ENCODE measurements around the gene PEPD. TPM values are rescaled to one million over a fixed set of nuclear protein-coding genes. Genes with fewer than 3 reads are reported as not detected.

PEPD gene
- total RNA-seq, 1 donor from 2014 or later, result 84.7 TPM

- Mint-ChIP-seq H3K4me1 (ENCODE audit: unreplicated experiment) (peaks cover 3% of the 10 kb centered on the region), H3K27me3 (no peaks in the 10 kb centered on the region), H3K4me3 (no peak overlapping the region), H3K27ac (no peak overlapping the region), H3K9me3 (no peaks in the 10 kb centered on the region), H3K36me3 (no peaks in the 10 kb centered on the region)
- TF ChIP-seq CTCF (conservative IDR thresholded peaks at IDR 0.05), result no peak
- DNase-seq (ENCODE audit: extremely low spot score, unreplicated experiment), result no peak
These were observed 116.4 kb downstream of the PEPD start for GRCh38 chr19:33405254-33405552.

- Mint-ChIP-seq H3K9me3 (no peaks in the 10 kb centered on the region), H3K36me3 (no peaks in the 10 kb centered on the region), H3K27ac (no peak overlapping the region), H3K4me3 (no peak overlapping the region), H3K4me1 (ENCODE audit: unreplicated experiment) (peaks cover 3% of the 10 kb centered on the region), H3K27me3 (no peaks in the 10 kb centered on the region)
- TF ChIP-seq CTCF (conservative IDR thresholded peaks at IDR 0.05), result no peak
- no peak for DNase-seq (ENCODE audit: extremely low spot score, unreplicated experiment)
These were observed 116.9 kb downstream of the PEPD start for GRCh38 chr19:33404506-33405253.

- H3K36me3 Mint-ChIP-seq, result no peaks in the 10 kb centered on the region
- no peaks in the 10 kb centered on the region for H3K27me3 Mint-ChIP-seq
- TF ChIP-seq CTCF (conservative IDR thresholded peaks at IDR 0.05), result no peak
- DNase-seq (ENCODE audit: extremely low spot score, unreplicated experiment), result no peak
- H3K27ac Mint-ChIP-seq, result peak overlapping the region; percentile 50
- H3K4me3 Mint-ChIP-seq, result no peak overlapping the region
- peaks cover 3% of the 10 kb centered on the region for H3K4me1 Mint-ChIP-seq (ENCODE audit: unreplicated experiment)
- H3K9me3 Mint-ChIP-seq, result no peaks in the 10 kb centered on the region
These were observed 117.7 kb downstream of the PEPD start for GRCh38 chr19:33403973-33404304.

- Mint-ChIP-seq H3K27me3 (no peaks in the 10 kb centered on the region), H3K27ac (peak overlapping the region; percentile 50), H3K4me3 (no peak overlapping the region), H3K36me3 (no peaks in the 10 kb centered on the region), H3K9me3 (no peaks in the 10 kb centered on the region), H3K4me1 (ENCODE audit: unreplicated experiment) (peaks cover 4% of the 10 kb centered on the region)
- DNase-seq (ENCODE audit: extremely low spot score, unreplicated experiment), result no peak
- TF ChIP-seq CTCF (conservative IDR thresholded peaks at IDR 0.05), result no peak
These were observed 118.2 kb downstream of the PEPD start for GRCh38 chr19:33403221-33403972.

GRCh38 chr19:33402421-33403220 is 119.0 kb downstream of the PEPD start:
- Mint-ChIP-seq H3K4me3 (no peak overlapping the region), H3K27me3 (no peaks in the 10 kb centered on the region), H3K9me3 (no peaks in the 10 kb centered on the region), H3K4me1 (ENCODE audit: unreplicated experiment) (peaks cover 7% of the 10 kb centered on the region), H3K27ac (no peak overlapping the region), H3K36me3 (no peaks in the 10 kb centered on the region)
- no peak for DNase-seq (ENCODE audit: extremely low spot score, unreplicated experiment)
- TF ChIP-seq CTCF (conservative IDR thresholded peaks at IDR 0.05), result no peak

Data from type B pancreatic cell (in vitro differentiated cells).